Dermis microvascular lymphatic vessel endothelial cell (primary cell): Measurements from ENCODE around the gene HGF. TPM values are rescaled to one million over a fixed set of nuclear protein-coding genes. Genes with fewer than 3 reads are reported as not detected.
"Not testable (repeated sequence)": the region's sequence is repeated elsewhere in the genome, so short reads cannot be mapped to it uniquely, and the experiment has no call there.

ENCODE experiments used
- DNase-seq, 2 donors: peaks; one replicate each; pipeline versions ENCODE4 v3.0.0 to v3.0.0-alpha.2; 2010; ENCODE audit warnings: low read depth in 2 of 2
- total RNA-seq: library from RNA; depleted of rRNA; stranded (reverse); fragments of >200 nt; gene quantifications from 2 replicates; pipeline ENCODE4 v1.2.1, GENCODE V29; 2014

Gene HGF
- total RNA-seq, 1 donor from 2014 or later = 0.77 TPM

- DNase-seq = not testable (repeated sequence)
Measured at GRCh38 chr7:81722250-81722649, 47.6 kb downstream of the HGF start.

DNA sequence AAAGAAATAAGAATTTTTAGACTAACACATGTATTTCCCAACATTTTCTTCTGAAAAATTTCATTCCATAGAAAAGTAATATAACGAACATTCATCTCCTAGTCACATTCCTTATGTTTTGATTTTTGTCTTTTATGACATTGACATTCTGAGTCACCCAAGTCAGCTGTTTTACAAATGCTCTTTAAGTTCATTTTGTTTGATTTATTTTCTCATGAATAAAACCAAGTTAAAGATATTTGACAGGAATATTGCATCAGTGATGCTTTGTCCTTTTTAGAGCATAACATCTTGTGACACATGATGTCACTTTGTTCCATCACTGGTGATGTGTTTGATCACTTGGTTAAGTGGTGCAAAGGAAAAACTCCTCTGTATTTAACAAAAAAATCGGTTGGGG, 48.4 kb downstream of the HGF start:
- DNase-seq = no peak

GRCh38 chr7:81719865-81720264, 50.0 kb downstream of the HGF start:
- no peak for DNase-seq

- DNase-seq = peak in 1 of 2 donors; percentile 53
Measured at GRCh38 chr7:81715984-81716588, 53.8 kb downstream of the HGF start.

GRCh38 chr7:81714306-81714705, 55.5 kb downstream of the HGF start:
- no peak for DNase-seq

DNA sequence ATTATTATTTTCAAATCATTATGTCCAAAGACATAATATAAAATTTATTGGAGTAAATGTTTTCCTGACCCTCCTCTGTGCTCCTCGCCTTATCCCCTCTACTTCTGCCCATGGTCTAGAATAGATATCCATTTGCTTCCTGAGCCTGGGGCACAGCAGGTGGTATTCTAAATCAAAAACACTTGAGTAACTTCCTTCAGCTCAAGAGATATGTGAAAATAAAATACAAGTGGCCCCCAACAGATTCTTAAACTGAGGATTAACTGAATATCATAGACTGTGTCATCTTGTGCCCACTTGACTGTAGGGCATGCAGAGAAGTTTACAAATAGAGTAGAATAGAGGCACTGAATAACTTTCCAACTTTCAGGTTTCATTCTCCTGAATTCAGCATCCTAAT, 59.1 kb downstream of the HGF start:
- no peak for DNase-seq

- DNase-seq = no peak
Measured at GRCh38 chr7:81709836-81710235, 60.0 kb downstream of the HGF start.

DNA sequence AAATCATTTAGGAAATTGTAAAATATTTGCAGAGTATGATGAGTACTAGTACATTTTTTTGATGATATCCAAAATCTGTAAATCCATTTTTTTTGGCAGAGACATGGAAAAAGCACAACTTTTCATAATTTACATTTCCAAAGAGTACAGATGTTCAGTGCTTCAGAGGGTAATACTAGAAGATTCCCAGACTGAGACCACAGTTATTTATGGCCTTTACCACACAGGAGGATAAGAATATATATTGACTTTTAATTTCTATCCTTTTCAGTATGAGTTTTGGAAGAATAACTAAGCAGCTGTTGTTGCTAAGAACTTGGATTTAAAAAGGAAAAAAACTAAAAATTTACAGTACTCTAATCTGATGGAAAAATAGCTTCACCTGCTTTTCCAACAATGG, 61.9 kb downstream of the HGF start:
- DNase-seq = no peak

- no peak for DNase-seq
Measured at GRCh38 chr7:81707196-81707595, 62.7 kb downstream of the HGF start.

GRCh38 chr7:81705206-81705605, 64.6 kb downstream of the HGF start:
- no peak for DNase-seq

DNA sequence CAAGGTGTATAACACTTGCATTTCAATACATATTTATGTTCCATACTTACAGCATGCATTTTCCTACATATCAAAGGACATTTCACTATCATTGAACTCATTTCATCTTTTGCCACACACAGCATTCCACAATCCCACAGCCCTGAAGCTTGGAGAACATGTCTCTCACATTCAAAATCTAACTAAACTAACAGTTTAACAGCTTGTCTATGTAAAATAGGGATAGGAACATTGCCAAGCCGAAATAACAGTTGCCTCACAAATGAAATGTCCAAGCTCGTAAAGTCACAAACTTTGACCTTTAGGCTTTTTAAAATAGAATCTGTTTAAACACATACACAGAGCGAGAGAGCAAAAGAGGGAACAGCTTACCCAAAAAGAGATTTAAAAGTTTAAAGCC, 65.3 kb downstream of the HGF start:
- no peak for DNase-seq

- no peak for DNase-seq
Measured at GRCh38 chr7:81698965-81699364, 70.9 kb downstream of the HGF start.

GRCh38 chr7:81694711-81695110, 75.1 kb downstream of the HGF start:
- no peak for DNase-seq

GRCh38 chr7:81693894-81694293, 76.0 kb downstream of the HGF start:
- no peak for DNase-seq

- DNase-seq = no peak
Measured at GRCh38 chr7:81693080-81693479, 76.8 kb downstream of the HGF start.

GRCh38 chr7:81692146-81692905, 77.5 kb downstream of the HGF start:
- no peak for DNase-seq

GRCh38 chr7:81691199-81691821, 78.5 kb downstream of the HGF start:
- DNase-seq = no peak

- DNase-seq = no peak
Measured at GRCh38 chr7:81690688-81691087, 79.2 kb downstream of the HGF start.

- no peak for DNase-seq
Measured at GRCh38 chr7:81690251-81690650, 79.6 kb downstream of the HGF start.

DNA sequence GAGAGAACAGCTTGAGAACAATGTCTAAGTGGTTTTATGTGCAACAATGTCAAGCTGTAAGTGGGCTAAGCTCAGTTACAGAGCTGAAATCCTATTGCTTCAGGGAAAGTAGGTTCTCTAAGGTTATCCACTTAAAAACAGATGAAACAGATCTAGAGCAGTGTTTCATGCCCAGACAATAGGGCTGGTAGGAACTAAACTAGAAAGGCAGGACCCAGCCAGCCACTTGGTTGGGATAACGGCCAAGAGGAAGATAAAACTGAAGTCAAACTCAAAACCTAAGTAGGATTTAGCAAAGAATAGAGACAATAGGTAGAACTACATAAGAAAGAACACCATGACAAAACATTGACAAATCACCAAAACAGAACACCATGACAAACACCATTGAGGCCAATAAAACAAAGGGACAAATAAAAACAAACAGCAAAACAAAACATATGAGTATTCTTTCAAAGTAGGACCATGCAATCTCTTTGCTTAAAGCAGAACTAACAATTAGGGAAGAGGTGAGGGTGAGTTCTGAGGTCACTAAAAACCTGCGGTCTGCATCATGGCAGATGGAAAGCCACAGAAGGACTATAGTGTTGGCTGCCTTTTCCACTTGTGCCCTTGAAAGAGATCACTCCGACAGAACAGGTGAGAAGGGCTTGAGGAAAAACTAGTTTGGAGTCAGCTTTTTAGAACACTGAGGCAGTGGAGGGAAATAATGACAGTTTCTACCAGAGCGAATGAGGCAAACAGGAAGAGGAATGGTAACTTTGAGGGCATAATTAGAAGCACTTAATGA, 81.0 kb downstream of the HGF start:
- no peak for DNase-seq

GRCh38 chr7:81687062-81687461, 82.8 kb downstream of the HGF start:
- no peak for DNase-seq

GRCh38 chr7:81685270-81685868, 84.5 kb downstream of the HGF start:
- DNase-seq = no peak
